A204.1 (cell line): ENCODE measurements around the gene ERMARD.

Experiments
- FAIRE-seq: peaks from 2 replicates; lab custom pipeline; 2012; peaks lifted over from hg19 to GRCh38; lab: Jason Lieb, UNC

Gene ERMARD

DNA sequence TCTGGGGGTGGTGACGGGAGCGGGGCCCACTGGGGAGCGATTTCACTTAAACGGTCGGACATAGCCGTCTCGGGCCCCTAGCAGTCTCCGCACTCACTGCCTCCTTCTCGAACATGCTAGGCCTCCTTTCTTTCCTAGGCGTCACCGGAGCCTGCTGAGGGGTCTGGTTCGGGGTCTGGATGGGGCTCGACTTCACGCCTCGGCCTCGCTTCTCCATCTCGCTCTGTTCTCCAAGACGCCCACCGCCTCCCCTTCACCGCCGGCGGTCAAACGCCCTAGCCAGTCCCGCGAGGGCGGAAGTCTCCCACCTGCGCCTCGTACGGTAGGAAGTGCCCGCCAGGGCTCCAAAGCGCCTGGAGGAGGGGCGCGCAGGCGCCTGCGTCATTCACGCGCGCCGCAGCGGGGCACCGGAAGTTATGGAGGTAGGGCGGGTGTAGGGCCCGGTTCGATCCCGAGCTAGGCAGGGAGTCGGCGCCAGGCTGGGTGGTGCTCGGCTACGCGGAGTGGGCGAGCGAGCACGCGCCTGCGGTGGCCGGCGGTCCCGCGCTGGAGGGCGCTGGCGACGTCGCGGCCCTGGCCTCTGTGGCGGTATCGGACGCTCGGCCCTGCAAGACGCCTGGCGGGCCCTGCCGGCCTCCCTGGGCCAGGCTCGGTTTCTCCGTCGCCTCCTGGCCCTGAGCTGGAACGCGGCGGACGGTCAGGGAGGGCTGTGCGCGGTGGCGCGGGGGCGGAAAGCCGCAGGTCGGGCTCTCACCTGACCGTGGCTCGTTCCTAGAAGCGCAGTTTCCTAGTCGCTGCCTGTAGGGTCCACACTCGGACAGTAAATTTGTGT, at the start of gene ERMARD, which contains the start of gene DYNLT2:
TSS of gene ERMARD (plus strand) at position 381 of the 832 bp plus-strand sequence. CDS start at position 417, 36 bp downstream.
TSS of gene DYNLT2 (minus strand) at position 331 of the 832 bp plus-strand sequence. CDS start at position 217, 114 bp downstream.
- FAIRE-seq = no peak

DNA sequence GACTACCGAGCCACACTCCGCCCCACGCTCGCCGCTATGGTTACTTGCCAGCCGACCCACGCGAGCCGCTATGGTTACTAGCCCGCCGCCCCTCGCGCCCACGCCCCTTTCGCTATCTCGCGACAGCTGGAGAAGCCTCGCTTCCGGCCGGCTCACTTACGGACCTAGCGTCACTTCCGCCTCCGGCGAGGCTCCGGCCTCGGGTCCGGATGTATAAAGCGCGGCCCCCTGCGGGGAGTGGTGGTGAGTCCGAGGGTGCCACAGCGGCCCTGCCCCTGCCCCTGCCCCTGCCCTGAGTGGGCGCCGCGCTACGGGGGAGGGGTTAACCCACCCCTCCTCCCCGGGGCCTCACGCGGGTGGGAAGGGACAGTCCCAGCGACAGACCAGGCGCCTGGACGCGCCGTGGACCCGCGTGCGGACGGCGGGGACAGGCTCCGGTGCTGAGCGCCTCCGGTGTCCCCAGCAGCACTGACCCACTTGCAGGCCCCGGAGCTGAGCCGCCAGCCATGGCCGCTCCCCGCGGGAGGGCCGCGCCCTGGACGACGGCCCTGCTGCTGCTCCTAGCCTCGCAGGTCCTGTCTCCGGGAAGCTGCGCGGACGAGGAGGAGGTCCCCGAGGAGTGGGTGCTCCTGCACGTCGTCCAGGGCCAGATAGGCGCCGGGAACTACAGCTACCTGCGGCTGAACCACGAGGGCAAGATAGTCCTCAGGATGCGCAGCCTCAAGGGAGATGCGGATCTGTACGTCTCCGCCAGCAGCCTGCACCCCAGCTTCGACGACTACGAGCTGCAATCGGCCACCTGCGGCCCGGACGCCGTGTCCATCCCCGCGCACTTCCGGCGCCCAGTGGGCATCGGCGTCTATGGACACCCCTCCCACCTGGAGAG, 49.2 kb upstream of the ERMARD start, which contains the start of the genes C6orf120 and WDR27:
TSS of gene C6orf120 (plus strand) at position 173 of the 886 bp plus-strand sequence. CDS start at position 507, 334 bp downstream.
TSS of gene WDR27 (minus strand) at position 76 of the 886 bp plus-strand sequence. CDS start 13,024 bp downstream, outside the sequence.
- FAIRE-seq = peak; percentile 11

DNA sequence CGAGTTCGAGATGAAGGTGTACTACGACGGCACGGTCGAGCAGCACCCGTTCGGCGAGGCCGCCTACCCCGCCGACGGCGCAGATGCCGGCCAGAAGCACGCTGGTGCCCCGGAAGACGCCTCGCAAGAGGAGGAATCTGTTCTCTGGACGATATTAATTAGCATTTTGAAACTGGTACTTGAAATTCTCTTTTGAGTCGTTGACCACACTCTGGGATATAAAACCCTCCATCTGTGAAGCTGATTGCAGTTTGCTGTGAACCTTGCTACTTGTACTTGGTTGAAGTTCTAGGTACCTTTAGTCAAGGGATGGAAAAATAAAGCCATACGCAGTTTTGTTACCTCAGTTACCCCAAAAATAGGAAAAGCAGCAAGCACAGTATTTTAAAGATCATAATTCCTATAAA, 48.6 kb upstream of the ERMARD start:
- FAIRE-seq = no peak

DNA sequence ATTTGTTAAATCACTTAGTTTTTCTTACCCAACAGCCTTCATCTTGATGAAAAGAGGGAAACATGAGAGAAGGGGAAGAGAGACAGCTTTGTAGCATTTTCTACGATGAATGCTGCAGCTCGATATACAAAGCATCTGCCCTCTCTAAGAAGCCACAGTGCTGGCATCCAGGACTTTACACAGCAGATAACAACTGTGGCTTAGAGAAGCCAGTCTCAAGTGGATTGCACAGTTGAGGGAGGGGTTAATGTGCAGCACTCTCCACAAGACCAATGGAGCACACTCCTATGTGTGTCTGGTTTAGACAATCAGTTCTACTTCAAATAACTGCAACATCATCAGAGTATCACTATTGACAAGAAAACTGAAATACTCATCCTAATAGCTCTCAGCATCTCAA, 43.6 kb upstream of the ERMARD start:
- no peak for FAIRE-seq

DNA sequence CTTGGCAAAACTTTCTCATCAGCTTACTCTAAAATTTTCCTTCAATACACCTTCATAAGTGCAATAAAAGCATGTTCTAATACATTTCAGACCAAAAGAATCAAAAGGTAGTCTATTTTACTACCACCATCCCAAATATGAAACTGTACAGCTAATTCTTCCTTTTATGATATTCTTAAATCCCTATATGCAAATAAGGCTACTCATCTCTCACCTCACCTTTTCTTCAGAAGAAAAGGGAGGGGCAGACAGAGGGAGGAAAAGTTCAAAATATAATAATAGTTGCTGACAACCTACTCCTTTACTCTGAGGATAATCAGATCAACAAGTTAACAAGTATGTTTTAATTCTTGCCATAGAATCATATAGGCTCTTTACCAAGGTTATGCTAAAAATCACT, 42.1 kb upstream of the ERMARD start:
- no peak for FAIRE-seq

DNA sequence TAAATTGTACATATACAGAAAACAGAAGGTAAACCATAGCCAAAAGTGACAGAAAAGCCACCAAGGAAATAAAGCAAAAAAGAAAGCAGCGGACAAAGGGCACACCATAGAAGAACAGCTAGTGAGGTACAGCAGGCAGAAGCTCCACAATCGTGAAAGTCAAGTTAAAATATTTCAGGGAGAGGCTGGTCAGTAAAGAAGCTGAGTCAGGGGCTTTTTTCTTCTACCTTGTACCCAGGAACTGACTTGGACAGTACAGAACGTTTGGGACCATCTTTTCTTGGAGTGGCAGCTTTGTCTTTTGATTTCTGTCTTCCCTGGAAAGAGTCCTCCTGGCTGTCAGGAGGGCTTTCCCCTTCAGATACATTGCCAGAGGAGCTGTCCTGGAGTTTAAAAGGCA, 41.4 kb upstream of the ERMARD start:
- FAIRE-seq = no peak

DNA sequence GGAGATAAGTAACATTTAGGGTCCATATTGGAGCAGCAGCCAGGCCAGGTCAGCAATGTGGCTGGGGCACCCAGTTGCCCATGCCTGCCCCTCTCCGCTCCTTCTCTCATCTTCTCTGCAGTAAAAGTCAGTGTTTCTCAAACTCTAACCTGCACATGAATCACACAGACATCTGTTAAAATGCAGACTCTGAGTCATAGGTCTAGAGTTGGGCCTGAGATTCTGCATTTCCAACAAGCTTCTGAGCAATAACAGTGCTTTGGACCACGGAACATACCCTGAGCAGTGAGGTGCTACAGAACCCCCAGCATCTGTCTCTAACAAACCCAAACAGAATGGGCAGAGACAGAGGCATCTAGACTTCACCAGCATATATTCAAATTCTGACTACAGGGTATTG, 37.2 kb upstream of the ERMARD start:
- no peak for FAIRE-seq

DNA sequence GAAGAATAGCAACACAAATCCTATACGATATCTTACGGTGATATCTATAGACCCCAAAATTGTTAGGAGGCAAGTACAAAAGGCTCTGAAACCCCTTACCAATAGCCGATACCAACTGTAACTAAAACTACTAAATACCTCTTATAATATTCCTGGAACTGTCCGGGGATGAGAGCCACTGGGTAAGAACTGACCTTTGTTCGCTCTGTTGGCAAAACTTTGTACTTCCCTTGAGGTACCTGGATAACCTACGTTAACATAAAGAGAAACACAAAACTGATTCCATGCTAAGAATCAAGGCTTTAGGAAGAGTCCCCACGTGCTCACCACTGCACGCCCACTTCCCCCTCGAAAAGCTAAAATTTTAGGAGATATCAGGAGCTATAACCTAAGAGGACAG, 36.8 kb upstream of the ERMARD start:
- no peak for FAIRE-seq

DNA sequence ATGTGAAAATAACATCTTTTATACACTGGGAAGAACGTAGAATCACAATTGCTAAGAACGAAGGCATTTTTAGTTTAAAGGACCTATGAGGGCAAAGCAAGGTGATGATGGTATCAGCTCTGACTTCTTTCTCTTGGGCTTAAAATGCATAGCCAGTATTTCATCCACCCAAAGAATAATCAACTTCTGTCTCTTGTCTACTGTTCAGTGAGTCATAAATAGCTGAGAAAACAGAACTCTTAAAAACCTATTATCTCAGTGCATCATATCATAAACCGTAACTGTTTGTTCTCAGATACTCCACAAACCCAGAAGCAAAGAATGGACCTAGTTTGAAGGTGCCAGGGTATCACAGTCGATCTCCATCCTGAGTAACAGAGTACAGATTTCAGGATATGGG, 32.3 kb upstream of the ERMARD start:
- no peak for FAIRE-seq

DNA sequence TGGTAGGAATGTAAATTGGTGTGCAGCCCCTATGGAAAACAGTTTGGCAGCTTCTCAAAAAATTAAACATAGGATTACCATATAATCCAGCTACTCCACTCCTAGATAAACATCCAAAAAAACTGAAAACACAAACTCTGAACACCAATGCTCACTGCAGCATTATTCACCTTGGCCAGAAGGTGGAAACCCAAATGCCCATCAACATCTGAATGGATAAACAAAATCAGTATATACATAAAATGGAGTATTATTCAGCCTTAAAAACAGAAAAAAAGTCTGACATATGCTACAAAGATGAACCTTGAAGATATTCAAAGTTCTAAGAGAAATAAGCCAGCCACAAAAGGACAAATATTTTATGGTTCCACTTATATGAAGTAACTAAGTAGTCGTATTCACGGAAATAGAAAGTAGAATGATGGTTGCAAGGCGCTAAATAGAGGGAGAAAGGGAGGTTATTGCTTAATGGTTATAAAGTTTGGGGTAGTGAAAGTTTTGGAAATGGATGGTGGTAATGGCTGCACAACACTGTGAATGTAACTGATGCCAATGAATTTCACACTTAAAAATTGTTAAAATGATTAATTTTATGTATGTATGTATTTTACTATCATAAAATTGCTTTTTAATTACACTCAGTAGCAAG, 31.1 kb upstream of the ERMARD start:
- no peak for FAIRE-seq

DNA sequence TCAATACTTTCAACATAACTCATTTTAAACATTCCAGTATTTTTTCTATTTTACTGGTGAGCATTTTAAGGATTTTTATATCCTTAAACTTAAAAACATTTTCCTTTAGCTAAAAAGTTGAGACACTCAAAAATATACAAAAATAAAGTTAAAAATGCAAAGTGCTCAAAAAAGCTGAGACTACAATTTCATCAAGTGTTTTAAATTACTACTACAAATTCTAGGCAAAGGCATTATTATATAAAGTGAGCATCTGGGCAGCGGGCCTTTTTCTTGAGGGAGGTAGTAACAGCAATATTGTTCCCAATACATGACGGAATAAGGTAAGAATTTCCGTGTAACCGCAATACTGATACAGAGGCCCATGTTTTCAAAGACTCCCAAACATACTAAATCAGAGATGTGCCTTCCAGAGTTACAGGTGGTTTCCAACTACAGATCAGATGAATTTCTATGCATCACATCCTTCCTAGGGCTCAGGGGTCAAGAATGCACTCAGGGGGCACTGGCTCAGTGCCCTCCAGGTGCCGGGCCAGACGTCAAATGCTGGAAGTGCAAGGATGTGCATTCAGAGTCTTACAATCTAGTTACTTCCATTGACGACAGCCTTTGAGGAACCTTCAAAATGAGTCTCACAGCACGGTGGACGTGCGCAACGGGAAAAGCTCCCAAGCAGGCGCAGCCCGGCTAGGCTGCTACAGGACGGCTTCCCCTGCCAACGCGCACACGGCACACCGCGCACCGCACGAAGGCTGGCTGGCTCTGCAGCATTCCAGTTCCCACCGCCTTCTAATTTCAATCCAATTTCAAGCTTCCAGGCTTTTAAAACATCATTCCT, 28.8 kb upstream of the ERMARD start:
- FAIRE-seq = no peak

DNA sequence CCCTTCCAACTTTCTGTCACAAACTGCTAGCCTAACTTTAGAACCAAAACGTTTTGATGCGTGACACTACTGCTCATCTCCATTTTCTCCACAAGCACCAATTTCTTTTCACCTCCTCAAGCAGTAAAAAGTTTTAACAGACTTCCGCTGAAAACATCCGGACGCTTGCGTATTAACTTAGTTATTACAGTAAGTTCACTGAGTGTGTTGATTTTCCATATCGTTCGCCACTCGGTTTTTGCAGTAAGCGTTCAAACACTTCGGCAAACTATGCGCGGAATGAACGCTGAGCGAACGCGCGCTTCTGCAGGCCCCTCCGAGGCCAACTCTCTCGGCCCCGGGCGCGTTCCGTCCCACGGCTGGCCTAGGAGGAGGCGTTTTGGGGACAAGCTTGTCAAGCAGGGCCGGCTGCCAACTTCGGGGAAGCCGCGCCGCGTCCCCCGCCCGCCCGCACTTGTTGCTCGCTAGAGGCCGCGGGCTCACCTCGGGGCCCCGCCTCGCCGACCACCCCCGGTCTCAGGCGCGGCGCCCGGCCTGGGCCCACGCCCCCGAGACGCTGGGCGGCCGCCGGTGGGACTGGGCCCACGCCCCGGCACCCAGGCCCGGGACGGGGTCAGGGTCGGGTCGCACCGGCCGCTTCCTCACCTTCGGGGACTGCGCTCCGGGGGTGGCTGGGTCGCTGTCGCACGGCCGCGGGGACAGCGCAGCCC, 28.1 kb upstream of the ERMARD start:
- FAIRE-seq = no peak

DNA sequence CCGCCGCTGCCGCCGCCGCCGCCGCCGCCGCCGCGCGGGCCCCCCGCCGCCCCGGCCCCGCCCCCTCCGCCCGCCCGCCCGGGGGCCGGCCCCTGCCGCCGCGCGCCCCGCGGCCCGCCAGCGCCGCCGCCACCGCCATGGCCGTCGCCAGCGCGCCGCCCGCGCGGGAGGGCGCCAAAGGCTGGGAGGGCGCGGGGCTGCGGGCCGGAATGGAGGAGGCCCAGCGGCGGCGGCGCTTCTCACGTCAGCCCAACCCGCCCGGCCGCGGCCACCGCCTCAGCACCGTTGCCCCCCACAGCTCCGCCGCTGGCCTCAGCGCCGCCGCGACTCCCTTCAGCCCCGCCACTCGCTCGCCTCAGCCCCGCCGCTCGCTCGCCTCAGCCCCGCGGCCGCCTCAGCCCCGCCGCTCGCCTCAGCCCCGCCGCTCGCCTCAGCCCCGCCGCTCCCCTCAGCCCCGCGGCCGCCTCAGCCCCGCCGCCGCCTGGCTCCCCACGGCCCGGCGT, 27.4 kb upstream of the ERMARD start:
- FAIRE-seq = no peak

DNA sequence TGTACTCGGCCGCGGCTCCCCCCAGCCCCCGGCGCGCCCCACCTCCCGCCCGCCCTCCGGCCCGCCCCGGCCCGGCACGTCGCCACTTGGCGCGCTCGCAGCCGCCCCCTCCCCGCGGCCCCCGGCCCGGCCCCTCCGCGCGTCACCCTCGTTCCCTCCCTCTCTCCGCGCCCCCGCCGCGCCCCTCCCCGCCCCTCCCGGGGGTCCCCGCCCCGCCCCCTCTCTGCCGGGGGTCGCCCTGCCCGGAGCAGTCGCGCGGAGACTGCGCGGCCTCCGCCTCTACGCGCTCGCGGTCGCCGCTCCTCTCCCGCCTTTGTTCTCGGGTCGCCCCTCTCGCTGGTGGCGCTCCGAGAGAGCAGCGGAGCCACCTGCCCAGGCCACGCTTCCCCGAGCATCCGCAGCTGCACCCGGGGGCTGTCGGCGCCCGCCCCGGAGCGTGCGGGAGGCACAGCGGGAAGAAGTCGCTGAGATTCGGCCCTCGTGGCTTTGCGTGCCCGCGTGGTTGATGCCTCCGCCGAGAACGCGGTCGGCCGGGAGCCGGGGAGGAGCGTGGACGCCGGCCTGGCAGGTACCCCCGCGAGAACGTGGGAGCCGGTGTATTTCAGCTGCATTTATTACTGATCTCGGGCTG, 26.8 kb upstream of the ERMARD start, which contains the start of gene PHF10:
TSS of gene PHF10 (minus strand) at position 7 of the 631 bp plus-strand sequence. CDS start 569 bp downstream, outside the sequence.
- FAIRE-seq = no peak

DNA sequence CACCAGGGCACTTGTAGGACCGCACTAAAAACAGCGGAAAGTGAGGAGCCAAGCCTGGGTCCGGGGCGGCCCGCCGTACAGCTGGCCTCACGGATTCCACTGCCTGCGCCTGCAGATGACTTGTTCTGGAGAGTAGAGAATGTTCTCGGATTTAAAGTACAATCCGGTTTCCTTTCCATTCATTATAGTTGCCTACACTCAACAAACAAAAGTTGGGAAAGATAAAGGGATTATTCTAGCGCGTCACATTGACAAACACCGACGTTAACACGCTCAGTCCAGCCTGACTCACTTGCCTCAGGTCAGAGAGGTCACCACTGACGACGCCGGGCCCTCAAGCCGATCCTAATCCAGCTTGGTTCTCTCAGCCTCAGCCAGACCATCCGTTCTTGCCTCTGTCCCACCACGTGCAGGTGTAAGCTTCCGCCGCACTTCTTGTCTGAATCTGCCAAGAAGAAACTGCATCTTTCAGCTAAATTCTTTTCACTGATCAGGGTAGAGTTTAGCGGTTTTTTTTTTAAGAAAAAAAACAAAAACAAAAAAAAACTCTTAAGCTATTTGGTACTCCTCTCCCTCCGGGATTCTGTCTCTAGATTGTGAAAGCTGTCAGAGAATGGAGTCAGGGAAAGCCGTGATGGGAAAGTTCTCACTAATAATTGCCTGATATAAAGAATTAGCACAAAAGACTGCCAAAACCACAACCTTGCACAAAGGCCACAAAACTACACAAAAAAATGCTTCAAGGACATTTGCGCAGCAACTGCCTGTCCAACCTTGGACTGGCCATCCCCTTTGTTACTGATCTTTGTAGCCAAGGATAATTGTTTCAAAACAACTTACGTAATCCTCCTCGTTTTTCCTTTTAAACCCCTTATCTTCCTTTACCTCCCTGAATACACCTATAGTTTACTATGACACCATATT, 26.0 kb upstream of the ERMARD start:
- FAIRE-seq = no peak

DNA sequence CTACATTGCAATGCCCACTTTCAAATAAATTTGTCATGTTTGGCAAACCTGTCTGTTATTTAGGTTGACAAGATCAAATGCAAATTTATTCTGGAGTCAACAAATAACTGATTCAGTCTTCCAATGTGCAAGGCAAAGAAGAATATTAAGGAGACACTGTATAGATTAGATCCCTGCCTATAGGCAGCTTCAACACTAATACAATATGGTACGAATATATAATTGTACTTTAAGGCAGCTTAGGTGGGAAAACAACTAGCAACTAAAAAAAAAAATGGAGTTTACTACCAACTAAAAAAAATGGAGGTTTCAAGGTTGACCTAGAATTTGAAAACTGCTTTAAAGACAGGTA, 25.4 kb upstream of the ERMARD start:
- FAIRE-seq = no peak

DNA sequence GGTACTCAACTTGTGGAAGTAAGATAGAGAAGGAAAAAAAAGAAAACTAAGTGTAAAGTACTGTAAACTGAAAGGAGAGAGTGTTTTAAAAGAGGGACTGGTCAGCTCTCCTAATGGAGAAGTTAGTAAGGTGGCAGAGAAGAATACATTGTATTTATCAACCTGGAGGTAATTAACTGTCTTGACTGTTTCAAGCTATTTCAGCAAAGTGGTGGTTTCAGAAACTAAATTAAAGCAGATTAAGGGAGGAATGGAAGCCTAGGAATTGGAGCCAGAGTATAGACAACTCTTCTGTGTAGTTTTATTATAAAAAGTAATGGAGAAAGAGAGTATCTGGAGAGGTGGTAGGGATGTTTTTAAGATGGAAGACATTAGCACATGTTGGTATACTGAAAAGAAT, 24.5 kb upstream of the ERMARD start:
- no peak for FAIRE-seq

DNA sequence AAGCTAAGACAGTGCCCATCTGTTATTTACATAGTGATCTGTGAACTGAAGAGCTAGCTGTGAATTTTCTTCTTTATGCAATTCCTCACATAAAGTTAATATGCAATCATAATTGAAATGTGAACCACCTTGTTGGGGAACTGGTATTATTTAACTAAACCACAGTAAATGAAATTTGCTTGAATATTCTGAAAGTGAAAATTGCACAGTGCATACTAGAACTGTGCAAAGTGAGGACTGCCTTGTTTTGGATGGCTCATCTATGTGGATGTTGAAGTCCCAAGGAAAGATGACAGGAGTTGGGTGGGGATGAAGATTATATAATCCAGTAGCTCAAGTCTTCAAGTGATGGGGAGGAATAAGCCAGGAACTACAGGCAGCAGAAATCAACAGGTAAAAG, 21.5 kb upstream of the ERMARD start:
- FAIRE-seq = no peak
